DND-41 (cell line): ENCODE results near the gene RTN4RL1.
A peak's percentile ranks its signal among the peaks of the same experiment; 100 is the strongest.

Experiments
- ATAC-seq: fragments of 200-7000 bp; cut with Tn5 transposase; 3 replicates; pipeline ENCODE4 v1.9.1; 2021; ENCODE audit warnings: low read depth; ENCODE audit not compliant: insufficient read depth
- DNase-seq: peaks from one replicate; pipeline ENCODE4 v3.0.0-alpha.2; 2020
- H2AFZ ChIP-seq: 2 replicates; pipeline ENCODE4 v1.6.0; 2012; ENCODE audit warnings: low read depth, low read length
- H3K27ac ChIP-seq: 2 replicates; pipeline ENCODE4 v1.5.1; 2012; ENCODE audit warnings: low read length, inconsistent platforms
- H3K27me3 ChIP-seq: fragments of 200-600 bp; sonication (generic); 2 replicates; pipeline ENCODE4 v1.6.0; 2012; ENCODE audit warnings: low read length, mild to moderate bottlenecking, inconsistent platforms; ENCODE audit not compliant: insufficient read depth, poor library complexity
- H3K36me3 ChIP-seq: 2 replicates; pipeline ENCODE4 v1.5.1; 2012; ENCODE audit warnings: low read length, inconsistent platforms; ENCODE audit not compliant: insufficient read depth
- H3K4me1 ChIP-seq: 2 replicates; pipeline ENCODE4 v1.5.1; 2012; ENCODE audit warnings: mild to moderate bottlenecking, low read length; ENCODE audit not compliant: insufficient read depth
- H3K4me2 ChIP-seq: 2 replicates; pipeline ENCODE4 v1.6.0; 2012; ENCODE audit warnings: mild to moderate bottlenecking, moderate library complexity, low read length, inconsistent platforms; ENCODE audit not compliant: insufficient read depth
- H3K4me3 ChIP-seq, 2 experiments: fragments of 200-600 bp in 1 of 2; shearing (Covaris generic) in 1 of 2; 2 replicates each; pipeline ENCODE4 v1.5.1; 2012 to 2016; ENCODE audit warnings: inconsistent platforms in 2 of 2, low read length in 2 of 2, mild to moderate bottlenecking in 2 of 2, low read depth in 1 of 2, moderate library complexity in 1 of 2
- H3K79me2 ChIP-seq: 2 replicates; pipeline ENCODE4 v1.6.0; 2012; ENCODE audit warnings: low read length, inconsistent platforms; ENCODE audit not compliant: insufficient read depth
- H3K9ac ChIP-seq: 2 replicates; pipeline ENCODE4 v1.6.0; 2012; ENCODE audit warnings: low read depth, mild to moderate bottlenecking, inconsistent platforms, low read length, moderate library complexity
- H3K9me3 ChIP-seq: 2 replicates; pipeline ENCODE4 v1.5.1; 2012; ENCODE audit warnings: low read length, moderate library complexity, mild to moderate bottlenecking, inconsistent platforms; ENCODE audit not compliant: insufficient read depth, severe bottlenecking
- H4K20me1 ChIP-seq: 2 replicates; pipeline ENCODE4 v1.6.0; 2012; ENCODE audit warnings: low read length; ENCODE audit not compliant: insufficient read depth
- CTCF ChIP-seq: IDR thresholded peaks from 2 replicates; pipeline ENCODE4 v1.5.1; 2012; ENCODE audit warnings: borderline replicate concordance, low read length, moderate library complexity, mild to moderate bottlenecking; ENCODE audit not compliant: poor library complexity, severe bottlenecking; ENCODE audit errors: extremely low read depth
- EZH2 ChIP-seq: IDR thresholded peaks from 3 replicates; pipeline ENCODE4 v1.6.1; 2012; ENCODE audit warnings: borderline replicate concordance, low read depth, mild to moderate bottlenecking, moderate library complexity, low read length, inconsistent platforms; ENCODE audit not compliant: severe bottlenecking

The RTN4RL1 gene

GRCh38 chr17:2057175-2057759 lies 32.1 kb upstream of the RTN4RL1 start:
- TF ChIP-seq CTCF (no peak), EZH2 (no peak)
- ATAC-seq: no peak
- H3K27ac ChIP-seq: no peak overlapping the region

GRCh38 chr17:2056206-2057174 lies 31.4 kb upstream of the RTN4RL1 start:
- DNase-seq (no peak), ATAC-seq (no peak)
- Histone ChIP-seq H3K27ac (no peak overlapping the region), H3K79me2 (no peaks in the 10 kb centered on the region), H3K9ac (no peak overlapping the region; the same call in 1 of the 2 replicates), H2AFZ (no peak overlapping the region), H4K20me1 (peaks cover 27% of the 10 kb centered on the region), H3K36me3 (peaks cover 5% of the 10 kb centered on the region; the same call in 1 of the 2 replicates), H3K9me3 (no peaks in the 10 kb centered on the region), H3K4me1 (peaks cover 43% of the 10 kb centered on the region), H3K4me2 (no peak overlapping the region; the same call in 1 of the 2 replicates), H3K27me3 (peaks cover 32% of the 10 kb centered on the region), H3K4me3 (peak overlapping the region in 1 of 2 experiments; percentile 57; a peak in 1 of 4 replicates)
- TF ChIP-seq EZH2 (no peak), CTCF (no peak)

More at GRCh38 chr17:2057175-2057759, 32.1 kb upstream of the RTN4RL1 start:
- Histone ChIP-seq H3K27me3 (peaks cover 25% of the 10 kb centered on the region), H3K36me3 (peaks cover 11% of the 10 kb centered on the region), H3K9me3 (no peaks in the 10 kb centered on the region), H3K9ac (no peak overlapping the region), H4K20me1 (peaks cover 20% of the 10 kb centered on the region), H3K4me3 (no peak overlapping the region), H2AFZ (no peak overlapping the region), H3K4me2 (no peak overlapping the region), H3K79me2 (no peaks in the 10 kb centered on the region), H3K4me1 (peaks cover 35% of the 10 kb centered on the region)
- no peak for DNase-seq

DNA sequence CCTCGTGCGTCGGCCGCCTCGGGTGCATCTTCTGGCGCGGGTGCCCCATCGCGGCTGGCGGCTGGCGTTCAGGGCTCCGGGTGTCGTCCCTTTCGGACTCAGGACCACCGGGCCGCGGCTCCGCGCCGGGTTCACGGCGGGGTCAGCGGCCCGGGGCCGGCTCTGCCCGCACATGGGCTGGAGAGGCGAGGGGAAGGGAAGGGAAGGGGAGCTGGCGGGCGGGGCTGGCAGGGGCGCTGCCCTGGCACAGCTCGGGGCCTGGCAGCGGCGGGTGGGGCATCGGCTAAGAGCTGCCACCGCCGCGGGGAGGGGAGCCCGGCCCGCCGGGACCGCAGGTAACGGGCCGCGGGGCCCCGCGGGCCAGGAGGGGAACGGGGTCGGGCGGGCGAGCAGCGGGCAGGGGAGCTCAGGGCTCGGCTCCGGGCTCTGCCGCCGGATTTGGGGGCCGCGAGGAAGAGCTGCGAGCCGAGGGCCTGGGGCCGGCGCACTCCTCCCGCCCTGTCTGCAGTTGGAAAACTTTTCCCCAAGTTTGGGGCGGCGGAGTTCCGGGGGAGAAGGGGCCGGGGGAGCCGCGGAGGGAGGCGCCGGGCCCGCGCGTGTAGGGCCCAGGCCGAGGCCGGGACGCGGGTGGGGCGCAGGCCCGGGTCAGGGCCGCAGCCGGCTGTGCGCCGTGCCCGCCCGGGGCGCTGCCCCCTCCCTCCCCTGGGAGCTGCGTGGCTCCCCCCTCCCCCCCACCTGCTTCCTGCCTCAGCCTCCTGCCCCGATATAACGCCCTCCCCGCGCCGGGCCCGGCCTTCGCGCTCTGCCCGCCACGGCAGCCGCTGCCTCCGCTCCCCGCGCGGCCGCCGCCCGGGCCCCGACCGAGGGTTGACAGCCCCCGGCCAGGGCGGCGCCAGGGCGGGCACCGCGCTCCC lies 30.4 kb upstream of the RTN4RL1 start:
- peaks cover 39% of the 10 kb centered on the region for H3K27me3 ChIP-seq
- peaks cover 52% of the 10 kb centered on the region for H3K4me1 ChIP-seq
- ATAC-seq: peak; percentile 4; the same call in 2 of the 3 replicates
- peak; percentile 34 for DNase-seq
- TF ChIP-seq EZH2 (peak; percentile 93), CTCF (no peak)
- peaks cover 29% of the 10 kb centered on the region for H4K20me1 ChIP-seq
- no peaks in the 10 kb centered on the region for H3K79me2 ChIP-seq
- H3K9ac ChIP-seq: peak overlapping the region; percentile 58
- peak overlapping the region; percentile 99 for H3K4me2 ChIP-seq
- peak overlapping the region; percentile 65 for H2AFZ ChIP-seq
- H3K9me3 ChIP-seq: no peaks in the 10 kb centered on the region
- H3K27ac ChIP-seq: no peak overlapping the region
- H3K4me3 ChIP-seq: peak overlapping the region; percentile 19 to 57; a peak in 3 of 4 replicates
- H3K36me3 ChIP-seq: no peaks in the 10 kb centered on the region
